ELR (cell line): ENCODE results near the gene TPGS2.
"Not testable (repeated sequence)": the region's sequence is repeated elsewhere in the genome, so short reads cannot be mapped to it uniquely, and the experiment has no call there.

Experiments used
- DNase-seq: peaks from one replicate; pipeline ENCODE4 v3.0.0-alpha.2; 2015; ENCODE audit warnings: low read depth

TPGS2 gene, protein sequence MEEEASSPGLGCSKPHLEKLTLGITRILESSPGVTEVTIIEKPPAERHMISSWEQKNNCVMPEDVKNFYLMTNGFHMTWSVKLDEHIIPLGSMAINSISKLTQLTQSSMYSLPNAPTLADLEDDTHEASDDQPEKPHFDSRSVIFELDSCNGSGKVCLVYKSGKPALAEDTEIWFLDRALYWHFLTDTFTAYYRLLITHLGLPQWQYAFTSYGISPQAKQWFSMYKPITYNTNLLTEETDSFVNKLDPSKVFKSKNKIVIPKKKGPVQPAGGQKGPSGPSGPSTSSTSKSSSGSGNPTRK

DNA sequence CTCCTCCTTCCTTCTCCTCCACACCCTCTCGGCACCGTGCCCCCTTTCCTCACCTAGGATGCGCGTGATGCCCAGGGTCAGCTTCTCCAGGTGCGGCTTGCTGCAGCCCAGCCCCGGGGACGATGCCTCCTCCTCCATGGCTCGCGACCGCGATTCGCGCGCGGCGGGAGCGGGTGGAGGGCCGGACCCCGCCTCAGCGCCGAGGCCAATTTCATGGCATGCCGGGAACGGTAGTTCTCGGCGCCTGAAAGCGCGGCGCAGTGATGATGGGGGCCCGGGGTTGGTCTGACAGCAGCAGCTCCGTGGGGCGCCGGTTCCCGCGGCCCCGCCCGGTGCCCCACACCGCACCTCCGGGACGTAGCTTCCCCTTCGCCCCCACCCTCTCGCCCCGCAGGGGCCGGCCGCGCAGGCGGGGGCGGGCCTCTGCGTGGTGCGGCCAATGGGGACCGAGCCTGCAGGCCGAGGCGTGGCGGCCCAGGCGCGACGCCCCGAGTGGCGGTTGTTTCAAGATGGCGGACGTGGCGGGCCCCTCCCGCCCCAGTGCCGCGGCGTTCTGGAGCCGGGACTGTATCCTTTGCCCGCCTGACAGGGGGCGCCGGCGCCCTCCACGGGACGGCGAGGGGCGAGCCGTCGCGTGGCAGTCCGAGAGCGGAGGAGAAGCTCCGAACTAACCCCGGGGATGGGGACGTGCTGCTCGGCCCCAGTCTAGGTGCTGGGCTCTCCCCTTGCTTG lies at the start of gene TPGS2, which contains the start of gene KIAA1328:
Gene TPGS2 (minus strand): TSS at position 373 of the 732 bp plus-strand sequence. CDS start 235 bp downstream, at position 138.
Gene KIAA1328 (plus strand): TSS at position 498 of the 732 bp plus-strand sequence. CDS start 12 bp downstream, at position 510.
- peak; percentile 88 for DNase-seq

DNA sequence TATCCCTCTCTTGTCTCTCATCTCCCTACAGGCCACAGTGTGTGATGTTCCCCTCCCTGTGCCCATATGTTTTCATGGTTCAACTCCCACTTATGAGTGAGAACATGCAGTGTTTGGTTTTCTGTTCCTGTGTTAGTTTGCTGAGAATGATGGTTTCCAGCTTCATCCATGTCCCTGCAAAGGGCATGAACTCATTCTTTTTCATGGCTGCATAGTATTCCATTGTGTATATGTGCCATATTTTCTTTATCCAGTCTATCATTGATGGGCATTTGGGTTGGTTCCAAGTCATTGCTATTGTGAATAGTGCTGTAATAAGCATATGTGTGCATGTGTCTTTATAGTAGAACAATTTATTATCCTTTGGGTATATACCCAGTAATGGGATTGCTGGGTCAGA lies 45.0 kb upstream of the TPGS2 start:
- DNase-seq: not testable (repeated sequence)

DNA sequence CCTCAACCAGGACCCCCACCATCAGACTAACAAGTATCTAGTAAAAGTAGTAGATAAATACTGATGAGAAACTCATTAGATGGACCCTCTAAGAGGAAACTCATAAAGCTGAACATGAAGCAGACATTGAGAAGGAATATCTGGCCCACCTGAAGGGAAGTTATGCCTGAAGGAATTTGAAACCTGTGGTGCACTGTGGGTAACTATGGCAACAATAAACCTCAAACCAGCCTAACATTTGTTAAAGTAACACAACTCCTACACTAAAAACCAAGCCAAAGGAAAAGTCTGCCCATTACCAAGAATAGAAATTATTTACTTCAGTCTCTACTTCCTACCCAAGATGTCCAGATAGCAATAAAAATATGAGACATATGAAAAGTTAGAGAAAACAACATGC lies 43.5 kb upstream of the TPGS2 start:
- no peak for DNase-seq

- DNase-seq: no peak
Observed at GRCh38 chr18:36871801-36872200, 43.0 kb upstream of the TPGS2 start.

DNA sequence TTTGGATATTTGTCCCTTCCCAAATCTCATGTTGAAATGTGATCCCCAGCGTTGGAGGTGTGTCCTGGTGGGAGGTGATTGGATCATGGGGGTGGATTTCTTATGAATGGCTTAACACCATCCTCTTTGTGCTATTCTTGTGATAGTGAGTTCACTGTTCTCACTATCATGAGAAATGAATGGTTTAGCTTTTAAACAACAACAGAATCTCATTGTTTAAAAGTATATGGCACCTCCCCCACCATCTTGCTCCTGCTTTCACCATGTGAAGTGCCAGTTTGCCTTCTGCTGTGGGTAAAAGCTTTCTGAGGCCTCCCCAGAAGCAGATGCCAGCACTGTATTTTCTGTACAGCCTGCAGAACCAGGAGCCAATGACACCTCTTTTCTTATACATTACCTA lies 38.3 kb upstream of the TPGS2 start:
- no peak for DNase-seq

DNA sequence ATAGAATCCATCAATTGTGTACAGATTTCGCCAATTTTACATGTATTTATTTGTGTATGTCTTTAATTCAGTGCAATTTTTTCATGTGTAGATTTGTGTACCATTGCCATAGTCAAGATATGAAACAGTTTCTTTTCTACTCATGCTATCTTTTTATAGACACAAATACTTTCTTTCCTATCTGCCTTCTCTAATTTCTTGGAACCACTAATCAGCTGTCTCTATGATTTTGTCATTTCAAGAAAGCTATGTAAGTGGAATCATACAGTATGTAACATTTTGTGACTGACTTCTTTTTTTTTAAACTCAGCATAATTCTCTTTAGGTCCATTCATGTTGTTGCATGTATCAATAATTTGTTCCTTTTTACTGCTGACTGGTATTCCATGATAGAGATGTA lies 33.4 kb upstream of the TPGS2 start:
- no peak for DNase-seq

DNA sequence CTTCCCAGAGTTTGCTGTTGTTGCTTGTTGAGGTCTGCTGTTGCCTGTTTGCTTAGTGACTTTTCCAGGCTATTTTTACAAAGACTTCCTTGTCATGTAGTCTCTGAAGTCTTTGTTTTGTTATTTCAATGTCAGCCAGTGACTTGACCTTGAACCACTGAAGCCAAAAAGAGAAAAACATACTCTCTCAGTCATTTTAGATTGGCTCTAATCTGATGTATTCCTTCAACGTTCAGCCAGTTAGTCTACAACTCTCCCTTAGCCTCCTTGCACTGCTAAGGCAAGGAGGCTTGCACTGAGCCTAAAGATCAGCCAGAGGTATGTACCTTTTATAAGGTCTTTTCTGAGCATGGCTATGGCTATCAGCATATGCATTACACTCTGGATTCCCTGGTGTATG lies 28.0 kb upstream of the TPGS2 start:
- DNase-seq: no peak

DNA sequence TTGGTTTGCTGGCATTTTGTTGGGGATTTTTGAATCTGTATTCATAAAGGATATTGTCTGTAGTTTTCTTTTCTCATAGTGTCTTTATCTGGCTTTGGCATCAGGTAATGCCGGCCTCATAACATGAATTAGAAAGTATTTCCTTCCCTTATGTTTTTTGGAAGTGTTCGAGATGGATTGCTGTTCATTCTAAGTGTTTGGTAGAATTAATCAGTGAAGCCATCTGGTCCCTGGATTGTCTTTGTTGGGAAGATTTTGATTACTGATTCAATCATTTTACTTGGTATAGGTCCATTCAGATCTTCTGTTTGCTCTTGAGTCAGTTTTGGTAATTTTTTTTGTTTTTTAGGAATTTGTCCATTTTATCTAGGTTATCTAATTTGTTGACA lies 22.4 kb upstream of the TPGS2 start:
- DNase-seq: no peak

- peak; percentile 94 for DNase-seq
Observed at GRCh38 chr18:36850527-36851201, 21.9 kb upstream of the TPGS2 start.

- DNase-seq: no peak
Observed at GRCh38 chr18:36849288-36850006, 20.6 kb upstream of the TPGS2 start.

GRCh38 chr18:36848609-36849008 lies 19.8 kb upstream of the TPGS2 start:
- DNase-seq: no peak

GRCh38 chr18:36843784-36844183 lies 15.0 kb upstream of the TPGS2 start:
- no peak for DNase-seq

GRCh38 chr18:36843199-36843598 lies 14.4 kb upstream of the TPGS2 start:
- no peak for DNase-seq

DNA sequence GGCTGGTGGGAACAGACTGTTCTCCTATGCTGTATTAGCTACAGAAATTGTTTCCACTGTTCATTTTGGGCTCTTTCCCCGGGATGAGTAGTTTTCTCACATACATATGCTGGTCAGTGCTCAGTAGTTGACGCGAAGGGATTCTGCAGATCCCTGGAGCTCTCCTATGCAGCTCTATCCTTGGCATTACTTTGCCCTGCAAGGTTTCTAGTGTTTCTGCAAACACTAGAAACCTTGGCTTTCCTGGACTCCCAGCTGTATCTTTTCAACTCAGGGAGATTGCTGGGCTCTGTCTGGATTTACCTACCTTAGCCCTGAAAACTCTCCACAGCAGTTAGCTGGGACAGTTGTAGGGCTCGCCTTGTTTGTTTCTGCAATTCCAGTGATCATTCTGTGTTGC lies 11.0 kb upstream of the TPGS2 start:
- no peak for DNase-seq

- no peak for DNase-seq
Observed at GRCh38 chr18:36835927-36836326, 7.1 kb upstream of the TPGS2 start.

- DNase-seq: no peak
Observed at GRCh38 chr18:36833120-36833519, 4.3 kb upstream of the TPGS2 start.

- DNase-seq: peak; percentile 77
Observed at GRCh38 chr18:36831139-36831538, 2.3 kb upstream of the TPGS2 start.

- DNase-seq: no peak
Observed at GRCh38 chr18:36830158-36830495, 1.3 kb upstream of the TPGS2 start.

GRCh38 chr18:36829362-36830157 lies 758 bp upstream of the TPGS2 start:
- peak; percentile 56 for DNase-seq

GRCh38 chr18:36828157-36828629 lies 609 bp downstream of the TPGS2 start:
- peak; percentile 67 for DNase-seq

GRCh38 chr18:36826556-36826955 lies 2.2 kb downstream of the TPGS2 start:
- no peak for DNase-seq
